CD14-positive monocyte (primary cell): ENCODE measurements around the gene ABCC5. TPM values are rescaled to one million over a fixed set of nuclear protein-coding genes. Genes with fewer than 3 reads are reported as not detected.

Experiments used
- DNase-seq, 3 donors: peaks; one replicate each; pipeline ENCODE4 v3.0.0-alpha.2; 2011 to 2022
- H2AFZ ChIP-seq: 2 replicates; pipeline ENCODE4 v1.6.0; 2012; ENCODE audit warnings: mild to moderate bottlenecking, low read depth, low read length, inconsistent platforms; ENCODE audit not compliant: insufficient read depth, poor library complexity, severe bottlenecking
- H3K27ac ChIP-seq, 2 donors: 1 replicate in 1 of 2; 2 replicates in 1 of 2; pipeline ENCODE4 v1.5.1; 2012 to 2013; ENCODE audit warnings: low read length in 2 of 2, control low read depth in 1 of 2, inconsistent platforms in 1 of 2, low read depth in 1 of 2, mild to moderate bottlenecking in 1 of 2
- H3K27me3 ChIP-seq, 2 donors: one replicate each; pipeline versions ENCODE4 v1.6.0 to v1.6.1; 2011 to 2013; ENCODE audit warnings: low read length in 2 of 2; ENCODE audit not compliant: control insufficient read depth in 2 of 2, insufficient read depth in 2 of 2
- H3K36me3 ChIP-seq, 2 donors: replicated peaks in 1 of 2; 1 replicate in 1 of 2; 2 replicates in 1 of 2; pipeline versions ENCODE4 v1.5.1 to v1.6.1; 2012 to 2013; ENCODE audit warnings: low read length in 2 of 2, control low read depth in 1 of 2, inconsistent platforms in 1 of 2, mild to moderate bottlenecking in 1 of 2; ENCODE audit not compliant: insufficient read depth in 2 of 2, control insufficient read depth in 1 of 2
- H3K4me1 ChIP-seq, 2 donors: 1 replicate in 1 of 2; 2 replicates in 1 of 2; pipeline versions ENCODE4 v1.5.1 to v1.6.1; 2012 to 2013; ENCODE audit warnings: low read length in 2 of 2, control low read depth in 1 of 2, inconsistent platforms in 1 of 2, mild to moderate bottlenecking in 1 of 2, moderate library complexity in 1 of 2; ENCODE audit not compliant: insufficient read depth in 2 of 2, control insufficient read depth in 1 of 2
- H3K4me2 ChIP-seq: replicated peaks from 2 replicates; pipeline ENCODE3; 2012; ENCODE audit warnings: low read length, moderate library complexity, mild to moderate bottlenecking; ENCODE audit not compliant: poor library complexity, severe bottlenecking; ENCODE audit errors: extremely low read depth
- H3K4me3 ChIP-seq, 3 experiments: fragments of 200-600 bp in 1 of 3; sonication (generic) in 1 of 3; replicated peaks in 1 of 3; 1 replicate in 2 of 3; 2 replicates in 1 of 3; pipeline ENCODE4 v1.5.1; 2011 to 2013; ENCODE audit warnings: low read length in 3 of 3, mild to moderate bottlenecking in 3 of 3, control low read depth in 2 of 3, low read depth in 2 of 3, inconsistent platforms in 1 of 3, moderate library complexity in 1 of 3
- H3K79me2 ChIP-seq: 2 replicates; pipeline ENCODE4 v1.6.0; 2012; ENCODE audit warnings: mild to moderate bottlenecking, control low read depth, inconsistent platforms, low read length, moderate library complexity; ENCODE audit not compliant: insufficient read depth
- H3K9ac ChIP-seq: 2 replicates; pipeline ENCODE4 v1.6.0; 2017; ENCODE audit warnings: low read length, mild to moderate bottlenecking; ENCODE audit not compliant: insufficient read depth, poor library complexity, severe bottlenecking
- H3K9me3 ChIP-seq, 2 donors: replicated peaks in 1 of 2; 1 replicate in 1 of 2; 2 replicates in 1 of 2; pipeline versions ENCODE4 v1.5.1 to v1.6.1; 2012 to 2013; ENCODE audit warnings: low read length in 2 of 2, control low read depth in 1 of 2; ENCODE audit not compliant: control insufficient read depth in 1 of 2, insufficient read depth in 1 of 2
- H4K20me1 ChIP-seq: 2 replicates; pipeline ENCODE4 v1.6.0; 2012; ENCODE audit warnings: mild to moderate bottlenecking, low read length, control low read depth, moderate library complexity; ENCODE audit not compliant: insufficient read depth
- H3K27ac Mint-ChIP-seq, 7 donors: one replicate each; pipeline ENCODE4 v1.8.0; 2020; ENCODE audit warnings: mild to moderate bottlenecking in 7 of 7, mixed read lengths in 7 of 7, moderate library complexity in 6 of 7, inconsistent platforms in 2 of 7
- H3K27me3 Mint-ChIP-seq, 3 donors: one replicate each; pipeline ENCODE4 v1.8.0; 2021 to 2022; ENCODE audit warnings: low read depth in 3 of 3, mild to moderate bottlenecking in 3 of 3, mixed read lengths in 3 of 3, moderate library complexity in 3 of 3, inconsistent platforms in 1 of 3
- H3K36me3 Mint-ChIP-seq, 2 donors: one replicate each; pipeline ENCODE4 v1.8.0; 2020; ENCODE audit warnings: mixed read lengths in 2 of 2, inconsistent platforms in 1 of 2, mild to moderate bottlenecking in 1 of 2
- H3K4me1 Mint-ChIP-seq: one replicate; pipeline ENCODE4 v1.8.0; 2020; ENCODE audit warnings: mild to moderate bottlenecking, mixed read lengths
- H3K4me3 Mint-ChIP-seq, 2 donors: one replicate each; pipeline ENCODE4 v1.8.0; 2020; ENCODE audit warnings: mild to moderate bottlenecking in 2 of 2, mixed read lengths in 2 of 2, moderate library complexity in 1 of 2
- H3K9me3 Mint-ChIP-seq, 7 donors: one replicate each; pipeline ENCODE4 v1.8.0; 2020 to 2022; ENCODE audit warnings: mixed read lengths in 7 of 7, mild to moderate bottlenecking in 6 of 7, moderate library complexity in 6 of 7, inconsistent platforms in 2 of 7
- WGBS: methylation state at CpG from one replicate; pipeline ENCODE4 v1.1.5; 2013; ENCODE audit warnings: missing lambda C conversion rate; ENCODE audit not compliant: insufficient coverage; 5-methylcytosine and 5-hydroxymethylcytosine counted together
- intact Hi-C, 2 donors: fragments of 100-400 bp; cut with micrococcal nuclease; formaldehyde crosslinking; loops; one replicate each; pipeline versions ENCODE4 v1.15.0 to v1.15.1; 2023
- polyA plus RNA-seq, 3 donors: library from polyadenylated mRNA; depleted of rRNA in 1 of 3; unstranded in 2 of 3; stranded (reverse) in 1 of 3; fragments of 300-500 nt in 2 of 3; fragments of >200 nt in 1 of 3; fragmentation: Illumina TruSeq in 2 of 3; gene quantifications; 1 replicate in 2 of 3; 2 replicates in 1 of 3; pipeline ENCODE4 v1.2.3, GENCODE V29; 2012 to 2021
- TF ChIP-seq, protein P1 (sequence below): fragments of 200-600 bp; IDR thresholded peaks from one replicate; pipeline ENCODE4 v1.8.0; 2022; ENCODE audit warnings: antibody characterized with exemption, mild to moderate bottlenecking

ABCC5 gene
- polyA plus RNA-seq, 3 donors, result 6.2 to 30.9 (median 7.7) TPM

DNA sequence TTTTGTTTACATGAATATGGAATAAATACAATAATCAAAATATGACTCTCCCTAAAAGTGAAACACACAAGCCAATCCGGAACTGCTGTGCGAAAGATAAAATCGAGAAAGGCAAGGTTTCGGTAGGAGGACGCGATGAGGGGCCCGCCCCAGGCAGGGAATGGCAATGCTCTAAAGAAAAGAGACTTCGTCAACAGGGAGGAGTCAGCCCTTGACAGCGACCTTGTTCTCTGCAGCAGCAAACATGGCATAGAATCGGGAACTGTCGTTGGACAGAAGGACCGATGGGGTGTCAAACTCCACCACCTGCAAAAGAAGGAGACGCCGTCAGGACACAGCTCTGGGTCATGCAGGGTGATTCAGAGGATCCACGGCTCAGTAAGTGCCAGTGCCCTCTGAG is 96.6 kb downstream of the ABCC5 start:
- no peak overlapping the region for H3K27ac Mint-ChIP-seq
- no peaks in the 10 kb centered on the region for H3K79me2 ChIP-seq

DNA sequence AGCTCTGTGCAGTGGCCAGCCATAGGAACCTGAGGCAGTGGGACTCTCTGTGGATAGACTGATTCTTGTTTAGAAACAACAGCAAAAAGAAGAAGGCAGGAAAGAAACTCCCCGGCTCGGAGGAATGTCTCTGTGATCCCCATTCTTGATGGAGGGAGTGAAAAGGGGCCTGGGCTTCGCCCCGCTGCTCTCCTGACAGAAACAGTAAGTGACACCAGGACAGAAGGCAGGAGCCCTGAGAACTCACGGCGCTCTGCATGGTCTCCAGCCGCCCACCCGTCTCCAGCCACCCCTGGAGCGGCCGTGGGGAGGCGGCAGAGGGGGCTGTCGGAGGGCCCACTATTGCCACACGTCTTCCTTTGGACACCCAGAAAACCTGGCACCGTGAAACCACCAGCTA is 97.3 kb downstream of the ABCC5 start:
- Mint-ChIP-seq H3K27me3 (peaks cover 0 to 2% (median 0%) of the 10 kb centered on the region in 3 donors), H3K4me1 (no peaks in the 10 kb centered on the region), H3K4me3 (no peak overlapping the region), H3K9me3 (no peaks in the 10 kb centered on the region), H3K27ac (no peak overlapping the region), H3K36me3 (peaks cover 39 to 41% of the 10 kb centered on the region in 2 donors)
- no peak overlapping the region for H2AFZ ChIP-seq
- H3K9ac ChIP-seq, result no peak overlapping the region
- no peak for DNase-seq
- H3K79me2 ChIP-seq, result no peaks in the 10 kb centered on the region
- no peak overlapping the region for H3K27ac ChIP-seq
- no peak overlapping the region for H3K4me2 ChIP-seq
- H4K20me1 ChIP-seq, result no peaks in the 10 kb centered on the region
- WGBS, result 85% methylated on average over 8 of the region's 14 CpGs
- H3K4me3 ChIP-seq, result no peak overlapping the region
- no peaks in the 10 kb centered on the region for H3K4me1 ChIP-seq
- no peaks in the 10 kb centered on the region for H3K27me3 ChIP-seq
- H3K36me3 ChIP-seq, result peaks cover 16 to 47% of the 10 kb centered on the region in 2 donors
- no peaks in the 10 kb centered on the region for H3K9me3 ChIP-seq
- intact Hi-C loops, result no loop called here
- TF ChIP-seq, protein P1, sequence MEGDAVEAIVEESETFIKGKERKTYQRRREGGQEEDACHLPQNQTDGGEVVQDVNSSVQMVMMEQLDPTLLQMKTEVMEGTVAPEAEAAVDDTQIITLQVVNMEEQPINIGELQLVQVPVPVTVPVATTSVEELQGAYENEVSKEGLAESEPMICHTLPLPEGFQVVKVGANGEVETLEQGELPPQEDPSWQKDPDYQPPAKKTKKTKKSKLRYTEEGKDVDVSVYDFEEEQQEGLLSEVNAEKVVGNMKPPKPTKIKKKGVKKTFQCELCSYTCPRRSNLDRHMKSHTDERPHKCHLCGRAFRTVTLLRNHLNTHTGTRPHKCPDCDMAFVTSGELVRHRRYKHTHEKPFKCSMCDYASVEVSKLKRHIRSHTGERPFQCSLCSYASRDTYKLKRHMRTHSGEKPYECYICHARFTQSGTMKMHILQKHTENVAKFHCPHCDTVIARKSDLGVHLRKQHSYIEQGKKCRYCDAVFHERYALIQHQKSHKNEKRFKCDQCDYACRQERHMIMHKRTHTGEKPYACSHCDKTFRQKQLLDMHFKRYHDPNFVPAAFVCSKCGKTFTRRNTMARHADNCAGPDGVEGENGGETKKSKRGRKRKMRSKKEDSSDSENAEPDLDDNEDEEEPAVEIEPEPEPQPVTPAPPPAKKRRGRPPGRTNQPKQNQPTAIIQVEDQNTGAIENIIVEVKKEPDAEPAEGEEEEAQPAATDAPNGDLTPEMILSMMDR, result no peak

More for the DNA sequence above, 96.6 kb downstream of the ABCC5 start:
- peaks cover 17 to 50% of the 10 kb centered on the region in 2 donors for H3K36me3 ChIP-seq
- TF ChIP-seq, protein P1, result no peak
- H3K4me3 ChIP-seq, result no peak overlapping the region
- no peaks in the 10 kb centered on the region for H3K27me3 ChIP-seq
- Mint-ChIP-seq H3K27me3 (peaks cover 0 to 2% (median 0%) of the 10 kb centered on the region in 3 donors), H3K36me3 (peaks cover 40 to 43% of the 10 kb centered on the region in 2 donors), H3K4me3 (no peak overlapping the region), H3K4me1 (no peaks in the 10 kb centered on the region), H3K9me3 (no peaks in the 10 kb centered on the region)
- no peak overlapping the region for H3K27ac ChIP-seq
- H3K9ac ChIP-seq, result no peak overlapping the region
- 96% methylated on average over 11 of the region's 15 CpGs for WGBS
- H2AFZ ChIP-seq, result no peak overlapping the region
- no peaks in the 10 kb centered on the region for H3K9me3 ChIP-seq
- H3K4me1 ChIP-seq, result no peaks in the 10 kb centered on the region
- intact Hi-C loops, result no loop called here
- H4K20me1 ChIP-seq, result no peaks in the 10 kb centered on the region
- no peak overlapping the region for H3K4me2 ChIP-seq
- no peak for DNase-seq
